PC-9 (cell line): Measurements from ENCODE around the gene NT5C2.

Experiments used
- EZH2 ChIP-seq: fragments of 200-600 bp; sonication (generic); IDR thresholded peaks from 2 replicates; pipeline ENCODE4 v1.8.0; 2017; ENCODE audit warnings: antibody characterized with exemption, low read depth
- TF ChIP-seq, protein P1 (sequence below): fragments of 200-600 bp; sonication (generic); conservative IDR thresholded peaks from 2 replicates; pipeline ENCODE4 v1.6.1; 2017; ENCODE audit warnings: mixed run types, antibody characterized with exemption, mild to moderate bottlenecking, moderate library complexity

DNA sequence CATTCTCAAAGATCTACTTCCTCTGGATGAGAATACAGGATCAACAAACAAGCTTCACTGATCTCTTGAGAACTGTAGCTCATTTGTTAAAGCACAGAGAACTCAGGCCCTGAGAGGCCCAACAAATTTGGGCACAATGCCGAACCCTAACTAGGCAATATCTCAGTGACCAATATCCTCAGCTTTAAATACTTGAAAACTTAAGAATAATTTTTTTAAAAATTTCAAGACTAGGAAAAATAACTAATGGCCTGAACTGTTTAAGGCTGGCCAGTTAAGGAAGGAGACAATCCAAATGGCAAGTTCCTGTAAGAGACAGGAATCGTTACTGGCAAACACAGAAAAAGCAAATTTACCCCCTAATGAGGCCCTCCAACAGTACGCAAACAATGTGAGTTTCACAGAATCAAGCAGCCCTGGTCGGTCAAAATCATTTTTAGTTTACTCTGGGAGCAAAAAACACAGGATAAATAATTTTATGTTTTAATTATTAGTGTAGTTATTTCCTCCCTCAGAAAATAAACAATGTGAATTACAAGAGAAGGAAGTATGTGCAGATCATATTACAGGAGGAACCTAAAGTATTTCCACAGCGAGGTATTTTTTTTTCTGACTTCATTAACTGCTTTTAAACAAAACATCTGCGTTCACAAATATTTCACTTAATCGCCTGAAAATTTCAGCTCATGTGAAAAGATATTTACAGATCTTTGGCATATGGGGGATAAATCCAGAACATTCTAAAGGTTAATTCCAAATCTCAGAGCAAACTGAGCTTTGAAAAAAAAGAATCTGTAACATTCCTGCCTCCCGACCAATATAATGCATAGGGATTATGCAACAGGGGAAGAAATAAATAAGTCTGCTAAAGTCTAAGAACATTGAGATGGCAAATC lies 39.5 kb downstream of the NT5C2 start:
- TF ChIP-seq, protein P1, sequence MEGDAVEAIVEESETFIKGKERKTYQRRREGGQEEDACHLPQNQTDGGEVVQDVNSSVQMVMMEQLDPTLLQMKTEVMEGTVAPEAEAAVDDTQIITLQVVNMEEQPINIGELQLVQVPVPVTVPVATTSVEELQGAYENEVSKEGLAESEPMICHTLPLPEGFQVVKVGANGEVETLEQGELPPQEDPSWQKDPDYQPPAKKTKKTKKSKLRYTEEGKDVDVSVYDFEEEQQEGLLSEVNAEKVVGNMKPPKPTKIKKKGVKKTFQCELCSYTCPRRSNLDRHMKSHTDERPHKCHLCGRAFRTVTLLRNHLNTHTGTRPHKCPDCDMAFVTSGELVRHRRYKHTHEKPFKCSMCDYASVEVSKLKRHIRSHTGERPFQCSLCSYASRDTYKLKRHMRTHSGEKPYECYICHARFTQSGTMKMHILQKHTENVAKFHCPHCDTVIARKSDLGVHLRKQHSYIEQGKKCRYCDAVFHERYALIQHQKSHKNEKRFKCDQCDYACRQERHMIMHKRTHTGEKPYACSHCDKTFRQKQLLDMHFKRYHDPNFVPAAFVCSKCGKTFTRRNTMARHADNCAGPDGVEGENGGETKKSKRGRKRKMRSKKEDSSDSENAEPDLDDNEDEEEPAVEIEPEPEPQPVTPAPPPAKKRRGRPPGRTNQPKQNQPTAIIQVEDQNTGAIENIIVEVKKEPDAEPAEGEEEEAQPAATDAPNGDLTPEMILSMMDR, result no peak
- TF ChIP-seq EZH2, result no peak
